ENCODE measurements around the gene RNF126. TPM values are rescaled to one million over a fixed set of nuclear protein-coding genes. Genes with fewer than 3 reads are reported as not detected.

Gene RNF126
- polyA plus RNA-seq, 1 donor (not counting 4 experiments of a cell fraction or from before 2014, with no cell fraction given) = 8.2 TPM

DNA sequence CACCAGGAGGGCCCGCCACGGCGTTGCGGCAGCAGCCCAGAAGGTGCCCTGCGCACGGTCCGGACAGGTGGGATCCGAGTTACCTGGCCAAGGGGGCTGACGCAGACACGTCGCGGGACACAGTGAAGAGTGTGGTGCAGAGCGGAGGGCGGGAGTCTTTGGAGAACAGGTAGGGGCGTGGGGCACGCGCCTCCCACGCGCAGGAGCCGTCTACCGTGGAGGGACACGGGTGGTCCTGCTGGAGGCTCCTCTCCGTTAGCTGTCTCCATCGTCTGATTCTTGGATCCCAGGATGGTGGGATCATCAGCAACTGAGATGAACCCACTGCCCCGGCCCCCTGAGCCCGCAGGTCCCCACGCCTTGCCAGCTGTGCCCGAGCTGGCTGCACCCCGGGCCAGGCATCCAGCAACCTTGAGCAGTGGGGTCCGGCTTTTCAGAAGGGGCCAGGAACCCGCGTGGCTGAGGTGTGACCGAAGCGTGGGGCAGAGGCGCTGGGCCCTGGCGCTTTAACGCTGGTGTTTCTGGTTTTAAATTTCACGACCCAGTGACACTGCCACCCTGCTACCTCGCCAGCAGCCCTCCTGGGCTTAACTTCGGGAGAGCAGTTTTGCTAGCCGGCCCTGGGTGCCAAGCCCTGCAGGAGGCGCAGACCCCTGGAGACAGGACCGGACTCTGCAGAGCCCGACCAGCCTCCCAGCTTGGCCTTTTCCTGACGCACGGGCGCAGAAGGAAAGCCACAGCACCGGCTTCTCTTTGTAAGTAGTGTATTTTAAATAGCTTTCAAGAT lies 16.0 kb downstream of the RNF126 start:
- no peaks in the 10 kb centered on the region for H3K9me1 ChIP-seq (ENCODE audit: control insufficient read depth, extremely low read depth, insufficient read depth, low read length)
- FAIRE-seq (no peak), DNase-seq (ENCODE audit: low read depth, low spot score) (no peak)
- H3K9ac ChIP-seq (ENCODE audit: control insufficient read depth, extremely low read depth, insufficient read depth, low read length) = no peak overlapping the region
- no peak overlapping the region for H2AFZ ChIP-seq (ENCODE audit: control insufficient read depth, low read length)
- H3K4me3 ChIP-seq (ENCODE audit: control insufficient read depth in 2 of 3, extremely low read depth in 1 of 3, insufficient read depth in 2 of 3, low read depth in 1 of 3, low read length in 3 of 3) = no peak overlapping the region
- H3K36me3 ChIP-seq (ENCODE audit: control insufficient read depth in 2 of 2, extremely low read depth in 1 of 2, insufficient read depth in 2 of 2, low read length in 2 of 2) = peaks cover 12 to 24% of the 10 kb centered on the region in 2 experiments
- H3K4me1 ChIP-seq (ENCODE audit: control insufficient read depth, extremely low read depth, insufficient read depth, low read length) = peaks cover under 1% of the 10 kb centered on the region
- no peak overlapping the region for H3K27ac ChIP-seq (ENCODE audit: control insufficient read depth, insufficient read depth, low read length)
- dilution Hi-C loops (cut with MboI; ENCODE audit: extremely low pct_ligation_motif_present, low sequenced_read_pairs) = no loop called here
- H4K20me1 ChIP-seq (ENCODE audit: control insufficient read depth, extremely low read depth, insufficient read depth, low read length) = peaks cover 6% of the 10 kb centered on the region
- H3K4me2 ChIP-seq (ENCODE audit: control insufficient read depth, extremely low read depth, insufficient read depth, low read depth, low read length) = no peak overlapping the region
- H3K79me2 ChIP-seq (ENCODE audit: control insufficient read depth, insufficient read depth, low read length) = peaks cover 20% of the 10 kb centered on the region
- H3K27me3 ChIP-seq (ENCODE audit: control insufficient read depth, extremely low read depth, insufficient read depth, low read length) = no peaks in the 10 kb centered on the region
- no peaks in the 10 kb centered on the region for H3K9me3 ChIP-seq (ENCODE audit: control insufficient read depth, low read depth, low read length)
- TF ChIP-seq EZH2 (IDR thresholded peaks at IDR 0.05; ENCODE audit: low read length) = no peak
- TF ChIP-seq, protein P1, sequence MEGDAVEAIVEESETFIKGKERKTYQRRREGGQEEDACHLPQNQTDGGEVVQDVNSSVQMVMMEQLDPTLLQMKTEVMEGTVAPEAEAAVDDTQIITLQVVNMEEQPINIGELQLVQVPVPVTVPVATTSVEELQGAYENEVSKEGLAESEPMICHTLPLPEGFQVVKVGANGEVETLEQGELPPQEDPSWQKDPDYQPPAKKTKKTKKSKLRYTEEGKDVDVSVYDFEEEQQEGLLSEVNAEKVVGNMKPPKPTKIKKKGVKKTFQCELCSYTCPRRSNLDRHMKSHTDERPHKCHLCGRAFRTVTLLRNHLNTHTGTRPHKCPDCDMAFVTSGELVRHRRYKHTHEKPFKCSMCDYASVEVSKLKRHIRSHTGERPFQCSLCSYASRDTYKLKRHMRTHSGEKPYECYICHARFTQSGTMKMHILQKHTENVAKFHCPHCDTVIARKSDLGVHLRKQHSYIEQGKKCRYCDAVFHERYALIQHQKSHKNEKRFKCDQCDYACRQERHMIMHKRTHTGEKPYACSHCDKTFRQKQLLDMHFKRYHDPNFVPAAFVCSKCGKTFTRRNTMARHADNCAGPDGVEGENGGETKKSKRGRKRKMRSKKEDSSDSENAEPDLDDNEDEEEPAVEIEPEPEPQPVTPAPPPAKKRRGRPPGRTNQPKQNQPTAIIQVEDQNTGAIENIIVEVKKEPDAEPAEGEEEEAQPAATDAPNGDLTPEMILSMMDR (optimal IDR thresholded peaks at IDR 0.05 in 1 of 3, IDR thresholded peaks at IDR 0.05 in 1 of 3, conservative IDR thresholded peaks at IDR 0.05 in 1 of 3; ENCODE audit: extremely low read depth in 1 of 3, insufficient read depth in 2 of 3, low read length in 3 of 3) = no peak

DNA sequence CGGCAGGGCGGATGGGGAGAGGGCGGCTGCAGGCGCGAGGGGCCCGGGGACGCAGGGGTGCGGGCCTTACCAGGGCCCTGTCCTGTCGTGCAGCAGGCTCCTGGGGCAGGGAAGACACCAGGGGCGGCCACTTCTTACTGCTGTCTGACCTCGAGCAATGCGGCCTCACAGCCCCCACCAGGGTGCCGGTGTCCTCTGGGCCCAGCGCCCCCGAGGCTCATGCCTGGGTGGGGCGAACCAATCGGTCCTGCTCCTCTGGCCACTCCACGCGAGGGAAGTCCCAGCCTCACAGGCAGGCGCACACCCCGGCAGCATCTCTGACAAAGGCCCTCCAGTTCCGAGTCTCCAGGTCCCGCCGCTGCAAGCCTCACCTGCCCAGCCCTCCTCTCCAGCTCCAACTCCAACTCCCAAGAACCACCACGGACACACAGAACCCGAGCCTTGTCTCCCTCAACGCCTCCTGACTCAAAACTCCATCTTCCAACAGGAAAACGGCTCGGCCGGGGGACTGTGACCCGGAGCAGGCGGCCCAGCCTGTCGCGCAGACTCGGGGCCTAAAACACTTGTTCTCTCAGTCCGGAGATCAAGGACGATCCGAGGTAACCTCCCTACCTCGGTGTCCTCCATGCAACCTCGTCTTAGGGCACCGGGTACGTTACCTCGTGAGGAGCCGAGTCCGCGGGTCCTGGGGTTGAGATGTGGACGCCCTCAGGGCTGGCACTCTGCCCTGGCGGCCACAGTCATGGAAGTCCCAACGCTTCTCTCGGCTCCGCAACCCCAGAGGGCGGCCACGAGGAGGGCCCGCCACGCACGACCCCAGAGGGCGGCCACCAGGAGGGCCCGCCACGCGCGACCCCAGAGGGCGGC lies 16.9 kb downstream of the RNF126 start:
- H4K20me1 ChIP-seq (ENCODE audit: control insufficient read depth, extremely low read depth, insufficient read depth, low read length) = peaks cover 6% of the 10 kb centered on the region
- peaks cover 9 to 20% of the 10 kb centered on the region in 2 experiments for H3K36me3 ChIP-seq (ENCODE audit: control insufficient read depth in 2 of 2, extremely low read depth in 1 of 2, insufficient read depth in 2 of 2, low read length in 2 of 2)
- dilution Hi-C loops (cut with MboI; ENCODE audit: extremely low pct_ligation_motif_present, low sequenced_read_pairs) = no loop called here
- TF ChIP-seq, protein P1 (optimal IDR thresholded peaks at IDR 0.05 in 1 of 3, IDR thresholded peaks at IDR 0.05 in 1 of 3, conservative IDR thresholded peaks at IDR 0.05 in 1 of 3; ENCODE audit: extremely low read depth in 1 of 3, insufficient read depth in 2 of 3, low read length in 3 of 3) = no peak
- no peak for TF ChIP-seq EZH2 (IDR thresholded peaks at IDR 0.05; ENCODE audit: low read length)
- no peak overlapping the region for H3K27ac ChIP-seq (ENCODE audit: control insufficient read depth, insufficient read depth, low read length)
- H3K9me3 ChIP-seq (ENCODE audit: control insufficient read depth, low read depth, low read length) = no peaks in the 10 kb centered on the region
- peaks cover 4% of the 10 kb centered on the region for H3K4me1 ChIP-seq (ENCODE audit: control insufficient read depth, extremely low read depth, insufficient read depth, low read length)
- H3K27me3 ChIP-seq (ENCODE audit: control insufficient read depth, extremely low read depth, insufficient read depth, low read length) = no peaks in the 10 kb centered on the region
- peaks cover 12% of the 10 kb centered on the region for H3K79me2 ChIP-seq (ENCODE audit: control insufficient read depth, insufficient read depth, low read length)
- H3K4me3 ChIP-seq (ENCODE audit: control insufficient read depth in 2 of 3, extremely low read depth in 1 of 3, insufficient read depth in 2 of 3, low read depth in 1 of 3, low read length in 3 of 3) = no peak overlapping the region
- H3K9me1 ChIP-seq (ENCODE audit: control insufficient read depth, extremely low read depth, insufficient read depth, low read length) = no peaks in the 10 kb centered on the region
- DNase-seq (ENCODE audit: low read depth, low spot score) (no peak), FAIRE-seq (no peak)
- H3K4me2 ChIP-seq (ENCODE audit: control insufficient read depth, extremely low read depth, insufficient read depth, low read depth, low read length) = no peak overlapping the region
- H3K9ac ChIP-seq (ENCODE audit: control insufficient read depth, extremely low read depth, insufficient read depth, low read length) = no peak overlapping the region
- H2AFZ ChIP-seq (ENCODE audit: control insufficient read depth, low read length) = no peak overlapping the region
